Cardiac muscle cell (in vitro differentiated cells and primary cell): Measurements from ENCODE around the gene CERS4. TPM values are rescaled to one million over a fixed set of nuclear protein-coding genes. Genes with fewer than 3 reads are reported as not detected.

Source experiments
- DNase-seq, 2 donors: peaks; one replicate each; pipeline versions ENCODE4 v3.0.0 to v3.0.0-alpha.2; 2010 to 2017; ENCODE audit warnings: low read depth in 1 of 2, low spot score in 1 of 2
- H3K27ac ChIP-seq: fragments of 200-600 bp; sonication (generic); 2 replicates; pipeline ENCODE4 v1.5.1; 2016
- H3K27me3 ChIP-seq: fragments of 200-600 bp; sonication (generic); 2 replicates; pipeline ENCODE4 v1.6.0; 2016; ENCODE audit warnings: control low read depth
- H3K36me3 ChIP-seq: fragments of 200-600 bp; sonication (generic); 2 replicates; pipeline ENCODE4 v1.5.1; 2016; ENCODE audit warnings: control low read depth
- H3K4me1 ChIP-seq: fragments of 200-600 bp; sonication (generic); 2 replicates; pipeline ENCODE4 v1.8.1; 2017; ENCODE audit warnings: low read depth, mild to moderate bottlenecking, mixed run types
- H3K4me3 ChIP-seq: fragments of 200-600 bp; sonication (generic); 2 replicates; pipeline ENCODE4 v1.5.1; 2016; ENCODE audit warnings: mild to moderate bottlenecking
- H3K9me3 ChIP-seq: fragments of 200-600 bp; sonication (generic); 2 replicates; pipeline ENCODE4 v1.5.1; 2017; ENCODE audit warnings: low read depth, mild to moderate bottlenecking, control low read depth
- polyA plus RNA-seq: library from polyadenylated mRNA; unstranded; fragments of >200 nt; fragmentation: Nextera tagmentation; extraction: Ambion mirVana; gene quantifications from 2 replicates; pipeline ENCODE4 v1.2.1, GENCODE V29; 2016
- total RNA-seq: library from RNA; depleted of rRNA; stranded (reverse); fragments of >200 nt; gene quantifications from 2 replicates; pipeline ENCODE4 v1.2.3, GENCODE V29; 2016
- TF ChIP-seq, protein P1 (sequence below): IDR thresholded peaks from 2 replicates; pipeline ENCODE4 v1.5.1; 2012; ENCODE audit warnings: low read depth, mild to moderate bottlenecking, low read length

CERS4 gene
- total and polyA plus RNA-seq, 2 experiments from 2014 or later: 56.7 to 82.7 TPM

- Histone ChIP-seq H3K4me1 (peaks cover 5% of the 10 kb centered on the region), H3K4me3 (peak overlapping the region; percentile 67), H3K36me3 (no peaks in the 10 kb centered on the region), H3K9me3 (no peaks in the 10 kb centered on the region), H3K27ac (no peak overlapping the region), H3K27me3 (no peaks in the 10 kb centered on the region)
- TF ChIP-seq, protein P1, sequence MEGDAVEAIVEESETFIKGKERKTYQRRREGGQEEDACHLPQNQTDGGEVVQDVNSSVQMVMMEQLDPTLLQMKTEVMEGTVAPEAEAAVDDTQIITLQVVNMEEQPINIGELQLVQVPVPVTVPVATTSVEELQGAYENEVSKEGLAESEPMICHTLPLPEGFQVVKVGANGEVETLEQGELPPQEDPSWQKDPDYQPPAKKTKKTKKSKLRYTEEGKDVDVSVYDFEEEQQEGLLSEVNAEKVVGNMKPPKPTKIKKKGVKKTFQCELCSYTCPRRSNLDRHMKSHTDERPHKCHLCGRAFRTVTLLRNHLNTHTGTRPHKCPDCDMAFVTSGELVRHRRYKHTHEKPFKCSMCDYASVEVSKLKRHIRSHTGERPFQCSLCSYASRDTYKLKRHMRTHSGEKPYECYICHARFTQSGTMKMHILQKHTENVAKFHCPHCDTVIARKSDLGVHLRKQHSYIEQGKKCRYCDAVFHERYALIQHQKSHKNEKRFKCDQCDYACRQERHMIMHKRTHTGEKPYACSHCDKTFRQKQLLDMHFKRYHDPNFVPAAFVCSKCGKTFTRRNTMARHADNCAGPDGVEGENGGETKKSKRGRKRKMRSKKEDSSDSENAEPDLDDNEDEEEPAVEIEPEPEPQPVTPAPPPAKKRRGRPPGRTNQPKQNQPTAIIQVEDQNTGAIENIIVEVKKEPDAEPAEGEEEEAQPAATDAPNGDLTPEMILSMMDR: no peak
- peak in 1 of 2 donors; percentile 6 for DNase-seq
These were observed 850 bp upstream of the CERS4 start for GRCh38 chr19:8208119-8208921.

DNA sequence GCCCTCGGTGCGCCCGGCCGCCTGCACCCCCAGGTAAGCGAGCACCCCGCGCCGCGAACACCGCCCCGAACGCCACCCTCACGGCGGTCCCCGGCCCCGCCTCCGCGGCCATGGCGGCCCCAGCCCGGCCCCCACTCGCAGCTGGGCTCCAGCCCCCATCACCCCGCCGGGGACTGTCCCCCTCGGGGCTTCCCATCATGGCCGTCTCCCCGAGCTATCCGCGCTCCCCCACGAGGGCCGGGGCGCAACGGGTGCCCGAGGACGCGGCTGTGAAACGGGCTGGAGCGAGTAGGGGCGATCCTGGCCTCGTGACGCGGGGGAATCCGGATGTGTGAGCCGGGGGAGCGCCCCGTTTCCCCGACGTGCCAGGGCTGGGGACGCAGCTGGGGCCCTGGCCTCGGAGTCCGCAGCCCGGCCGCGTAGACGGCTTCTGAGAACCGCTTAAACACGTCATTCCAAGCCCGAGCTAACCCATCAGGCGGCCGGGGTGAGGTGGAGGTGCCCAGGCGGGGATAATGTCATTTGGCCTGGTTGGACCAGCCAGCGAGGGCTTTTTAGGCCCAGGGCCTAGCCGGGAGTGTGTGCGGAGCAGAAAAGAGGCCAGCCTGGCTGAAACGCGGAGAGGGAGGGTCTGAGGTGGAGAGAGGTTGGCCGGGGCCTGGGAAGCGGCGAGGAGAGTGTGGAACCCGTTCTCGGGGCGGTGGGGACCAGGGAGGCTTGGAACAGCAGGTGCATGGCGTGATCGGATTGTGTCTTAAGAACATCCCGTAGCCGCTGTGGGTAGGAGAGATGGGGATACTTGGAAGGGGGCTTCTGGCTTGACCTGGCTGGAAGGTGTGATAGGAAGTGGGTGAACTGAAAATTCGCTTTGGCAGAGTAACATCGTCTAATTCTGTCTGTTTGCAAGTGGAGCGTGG, 550 bp downstream of the CERS4 start:
- H3K27ac ChIP-seq: peak overlapping the region; percentile 61
- no peaks in the 10 kb centered on the region for H3K9me3 ChIP-seq
- peak; percentile 47 to 55 for DNase-seq

GRCh38 chr19:8210421-8211101, 1.4 kb downstream of the CERS4 start:
- Histone ChIP-seq H3K27me3 (no peaks in the 10 kb centered on the region), H3K4me1 (peaks cover 5% of the 10 kb centered on the region), H3K36me3 (no peaks in the 10 kb centered on the region), H3K4me3 (peak overlapping the region; percentile 67), H3K27ac (peak overlapping the region; percentile 61), H3K9me3 (no peaks in the 10 kb centered on the region)
- DNase-seq: no peak
- TF ChIP-seq, protein P1: no peak

More for the DNA sequence above, 550 bp downstream of the CERS4 start:
- Histone ChIP-seq H3K36me3 (no peaks in the 10 kb centered on the region), H3K27me3 (no peaks in the 10 kb centered on the region), H3K4me1 (peaks cover 5% of the 10 kb centered on the region), H3K4me3 (peak overlapping the region; percentile 67)
- TF ChIP-seq, protein P1: no peak

DNA sequence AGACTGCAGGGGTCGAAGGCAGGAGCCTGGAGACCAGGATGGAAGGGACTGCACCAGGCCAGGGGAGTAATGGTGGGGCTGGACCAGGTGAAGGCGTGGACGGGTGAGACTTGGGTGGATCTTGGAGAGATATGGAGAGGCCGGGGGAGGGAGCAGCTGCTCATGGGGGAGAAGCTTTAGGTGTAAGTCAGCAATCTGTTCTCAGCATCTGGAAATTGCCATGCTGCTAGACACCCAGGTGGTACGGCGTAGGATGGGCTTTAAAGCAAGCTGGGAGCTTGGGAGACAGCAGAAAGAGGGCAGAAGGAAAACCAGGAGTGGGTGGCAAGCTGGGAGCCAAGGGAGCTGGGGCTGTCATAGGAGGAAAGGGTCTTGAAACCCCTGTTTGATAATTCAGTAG, 3.0 kb downstream of the CERS4 start:
- H3K4me3 ChIP-seq: no peak overlapping the region
- no peaks in the 10 kb centered on the region for H3K36me3 ChIP-seq
- H3K27ac ChIP-seq: no peak overlapping the region
- peaks cover 5% of the 10 kb centered on the region for H3K4me1 ChIP-seq
- H3K27me3 ChIP-seq: no peaks in the 10 kb centered on the region
- TF ChIP-seq, protein P1: no peak
- DNase-seq: no peak
- H3K9me3 ChIP-seq: no peaks in the 10 kb centered on the region

DNA sequence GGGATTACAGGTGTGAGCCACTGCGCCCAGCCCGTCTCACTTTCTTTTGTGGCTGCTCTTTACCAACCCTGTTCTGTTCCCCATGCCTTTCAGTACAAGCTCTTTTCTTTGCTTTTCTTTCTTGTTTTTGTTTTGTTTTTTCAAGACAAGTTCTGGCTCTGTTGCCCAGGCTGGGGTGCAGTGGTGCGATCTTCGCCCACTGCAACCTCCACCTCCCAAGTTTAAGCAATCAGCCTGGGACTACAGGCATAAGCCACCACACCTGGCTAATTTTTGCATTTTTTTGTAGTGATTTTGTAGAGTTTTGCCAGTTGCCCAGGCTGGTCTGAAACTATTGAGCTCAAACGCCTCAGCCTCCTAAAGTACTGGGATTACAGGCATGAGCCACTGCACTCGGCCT, 3.7 kb downstream of the CERS4 start:
- DNase-seq: no peak
- Histone ChIP-seq H3K36me3 (no peaks in the 10 kb centered on the region), H3K4me3 (no peak overlapping the region), H3K4me1 (peaks cover 5% of the 10 kb centered on the region), H3K27me3 (no peaks in the 10 kb centered on the region), H3K27ac (no peak overlapping the region), H3K9me3 (no peaks in the 10 kb centered on the region)
- TF ChIP-seq, protein P1: no peak
